ENCODE measurements around the gene MAL.

The MAL gene

DNA sequence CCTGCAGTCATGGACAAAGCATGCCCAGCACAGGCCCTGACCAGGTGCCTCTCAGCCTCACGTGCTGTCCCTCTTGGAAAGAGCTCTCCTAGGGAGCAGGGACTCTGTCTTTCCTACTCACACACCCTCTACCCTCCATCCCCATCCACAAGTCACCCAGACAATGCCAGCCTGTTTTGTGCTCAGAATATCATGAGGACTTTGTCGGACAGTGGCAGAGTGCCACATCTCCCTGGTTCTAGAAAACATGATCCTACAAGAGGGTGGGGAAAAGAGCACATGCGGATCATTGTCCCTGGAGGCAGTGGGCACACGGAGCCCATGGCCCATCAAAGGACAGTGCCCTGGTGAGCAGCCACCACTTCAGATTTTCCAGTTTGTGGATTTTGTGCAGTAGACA lies 3.7 kb upstream of the MAL start:
- Histone ChIP-seq H3K27ac (no peak overlapping the region), H3K36me3 (ENCODE audit: insufficient read depth, low read length) (no peaks in the 10 kb centered on the region), H3K9me3 (ENCODE audit: low read depth, low read length) (no peaks in the 10 kb centered on the region), H3K9ac (ENCODE audit: insufficient read length) (no peak overlapping the region), H3K4me3 (no peak overlapping the region)
- TF ChIP-seq POLR2AphosphoS5 (IDR thresholded peaks at IDR 0.05; ENCODE audit: borderline replicate concordance, low read depth, low read length) (no peak), FOXP2 (optimal IDR thresholded peaks at IDR 0.05; ENCODE audit: control extremely low read depth, extremely low read length, insufficient read depth) (no peak), EZH2 (IDR thresholded peaks at IDR 0.05) (no peak)
- no peak for DNase-seq (ENCODE audit: low read depth, low spot score)

- TF ChIP-seq POLR2AphosphoS5 (IDR thresholded peaks at IDR 0.05; ENCODE audit: borderline replicate concordance, low read depth, low read length): no peak
- TF ChIP-seq EZH2 (IDR thresholded peaks at IDR 0.05): no peak
- TF ChIP-seq FOXP2 (optimal IDR thresholded peaks at IDR 0.05; ENCODE audit: control extremely low read depth, extremely low read length, insufficient read depth): no peak
- DNase-seq (ENCODE audit: low read depth, low spot score): peak; percentile 12
- H3K27ac ChIP-seq: no peak overlapping the region
- no peak overlapping the region for H3K9ac ChIP-seq (ENCODE audit: insufficient read length)
- H3K9me3 ChIP-seq (ENCODE audit: low read depth, low read length): no peaks in the 10 kb centered on the region
- no peak overlapping the region for H3K4me3 ChIP-seq
- no peaks in the 10 kb centered on the region for H3K36me3 ChIP-seq (ENCODE audit: insufficient read depth, low read length)
Measured at GRCh38 chr2:95022309-95023221, 2.9 kb upstream of the MAL start.

GRCh38 chr2:95023222-95023597 lies 2.3 kb upstream of the MAL start:
- no peak for TF ChIP-seq EZH2 (IDR thresholded peaks at IDR 0.05)
- TF ChIP-seq FOXP2 (optimal IDR thresholded peaks at IDR 0.05; ENCODE audit: control extremely low read depth, extremely low read length, insufficient read depth): no peak
- no peak for TF ChIP-seq POLR2AphosphoS5 (IDR thresholded peaks at IDR 0.05; ENCODE audit: borderline replicate concordance, low read depth, low read length)
- no peak overlapping the region for H3K4me3 ChIP-seq
- H3K9ac ChIP-seq (ENCODE audit: insufficient read length): no peak overlapping the region
- H3K9me3 ChIP-seq (ENCODE audit: low read depth, low read length): no peaks in the 10 kb centered on the region
- no peak for DNase-seq (ENCODE audit: low read depth, low spot score)
- no peaks in the 10 kb centered on the region for H3K36me3 ChIP-seq (ENCODE audit: insufficient read depth, low read length)
- H3K27ac ChIP-seq: no peak overlapping the region

GRCh38 chr2:95024371-95024770 lies 1.1 kb upstream of the MAL start:
- H3K9me3 ChIP-seq (ENCODE audit: low read depth, low read length): no peaks in the 10 kb centered on the region
- H3K4me3 ChIP-seq: no peak overlapping the region
- H3K9ac ChIP-seq (ENCODE audit: insufficient read length): no peak overlapping the region
- DNase-seq (ENCODE audit: low read depth, low spot score): no peak
- H3K27ac ChIP-seq: no peak overlapping the region
- TF ChIP-seq FOXP2 (optimal IDR thresholded peaks at IDR 0.05; ENCODE audit: control extremely low read depth, extremely low read length, insufficient read depth) (no peak), POLR2AphosphoS5 (IDR thresholded peaks at IDR 0.05; ENCODE audit: borderline replicate concordance, low read depth, low read length) (no peak), EZH2 (IDR thresholded peaks at IDR 0.05) (no peak)
- no peaks in the 10 kb centered on the region for H3K36me3 ChIP-seq (ENCODE audit: insufficient read depth, low read length)

GRCh38 chr2:95024960-95025405 lies 525 bp upstream of the MAL start:
- H3K36me3 ChIP-seq (ENCODE audit: insufficient read depth, low read length): no peaks in the 10 kb centered on the region
- no peak overlapping the region for H3K9ac ChIP-seq (ENCODE audit: insufficient read length)
- no peaks in the 10 kb centered on the region for H3K9me3 ChIP-seq (ENCODE audit: low read depth, low read length)
- H3K4me3 ChIP-seq: no peak overlapping the region
- no peak for DNase-seq (ENCODE audit: low read depth, low spot score)
- TF ChIP-seq EZH2 (IDR thresholded peaks at IDR 0.05) (no peak), POLR2AphosphoS5 (IDR thresholded peaks at IDR 0.05; ENCODE audit: borderline replicate concordance, low read depth, low read length) (no peak), FOXP2 (optimal IDR thresholded peaks at IDR 0.05; ENCODE audit: control extremely low read depth, extremely low read length, insufficient read depth) (no peak)
- no peak overlapping the region for H3K27ac ChIP-seq

DNA sequence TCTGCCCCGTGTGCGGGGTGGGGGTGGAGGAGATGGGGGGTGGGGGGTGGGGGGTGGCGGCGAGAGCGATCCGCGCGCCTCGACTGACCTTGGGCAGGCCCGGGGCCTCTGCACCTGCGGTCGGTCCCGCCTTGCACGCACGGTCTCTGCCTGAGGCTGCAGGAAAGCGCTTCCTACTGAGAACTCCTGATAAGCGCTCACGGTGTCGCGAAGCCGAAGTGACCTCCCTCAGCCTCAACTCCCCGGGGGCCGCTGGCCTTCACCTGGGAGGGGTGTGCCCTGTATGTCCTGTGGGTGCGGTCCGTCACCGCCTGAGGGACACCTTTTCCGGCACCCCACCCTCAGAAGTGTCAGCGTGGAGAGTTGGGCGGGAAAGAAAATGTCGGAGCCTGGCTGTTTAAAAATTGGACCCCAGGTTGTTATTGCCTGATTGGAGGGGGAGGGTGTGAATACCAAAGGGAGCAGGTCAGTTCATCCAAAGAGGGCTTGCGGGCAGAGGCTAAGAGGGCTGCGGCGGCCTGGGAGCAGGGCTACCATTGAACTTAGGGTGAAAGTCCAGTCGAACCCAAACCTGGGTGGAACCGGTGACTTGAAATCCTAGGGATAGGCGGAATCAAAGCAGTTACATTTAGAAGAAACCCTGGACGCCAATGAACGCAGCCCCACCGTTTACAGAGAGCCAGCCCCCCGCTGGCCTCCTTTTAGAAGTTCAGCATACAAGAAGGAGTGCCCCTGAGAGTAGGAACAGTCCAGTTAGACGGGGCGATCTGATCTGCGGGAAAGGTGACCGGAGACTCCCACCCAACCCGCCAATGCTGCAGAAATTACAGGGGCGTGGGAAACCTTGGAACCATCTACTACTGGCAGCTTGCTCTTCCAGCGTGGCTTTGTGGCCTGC lies 1.2 kb downstream of the MAL start:
- no peak overlapping the region for H3K9ac ChIP-seq (ENCODE audit: insufficient read length)
- H3K9me3 ChIP-seq (ENCODE audit: low read depth, low read length): no peaks in the 10 kb centered on the region
- H3K27ac ChIP-seq: no peak overlapping the region
- no peak for DNase-seq (ENCODE audit: low read depth, low spot score)
- no peak overlapping the region for H3K4me3 ChIP-seq
- TF ChIP-seq FOXP2 (optimal IDR thresholded peaks at IDR 0.05; ENCODE audit: control extremely low read depth, extremely low read length, insufficient read depth): no peak
- TF ChIP-seq POLR2AphosphoS5 (IDR thresholded peaks at IDR 0.05; ENCODE audit: borderline replicate concordance, low read depth, low read length): no peak
- no peak for TF ChIP-seq EZH2 (IDR thresholded peaks at IDR 0.05)
- no peaks in the 10 kb centered on the region for H3K36me3 ChIP-seq (ENCODE audit: insufficient read depth, low read length)

- no peak overlapping the region for H3K9ac ChIP-seq (ENCODE audit: insufficient read length)
- H3K4me3 ChIP-seq: no peak overlapping the region
- no peak for TF ChIP-seq FOXP2 (optimal IDR thresholded peaks at IDR 0.05; ENCODE audit: control extremely low read depth, extremely low read length, insufficient read depth)
- no peak for TF ChIP-seq EZH2 (IDR thresholded peaks at IDR 0.05)
- TF ChIP-seq POLR2AphosphoS5 (IDR thresholded peaks at IDR 0.05; ENCODE audit: borderline replicate concordance, low read depth, low read length): no peak
- no peak overlapping the region for H3K27ac ChIP-seq
- H3K9me3 ChIP-seq (ENCODE audit: low read depth, low read length): no peaks in the 10 kb centered on the region
- DNase-seq (ENCODE audit: low read depth, low spot score): no peak
- H3K36me3 ChIP-seq (ENCODE audit: insufficient read depth, low read length): no peaks in the 10 kb centered on the region
Measured at GRCh38 chr2:95027369-95027720, 1.8 kb downstream of the MAL start.

DNA sequence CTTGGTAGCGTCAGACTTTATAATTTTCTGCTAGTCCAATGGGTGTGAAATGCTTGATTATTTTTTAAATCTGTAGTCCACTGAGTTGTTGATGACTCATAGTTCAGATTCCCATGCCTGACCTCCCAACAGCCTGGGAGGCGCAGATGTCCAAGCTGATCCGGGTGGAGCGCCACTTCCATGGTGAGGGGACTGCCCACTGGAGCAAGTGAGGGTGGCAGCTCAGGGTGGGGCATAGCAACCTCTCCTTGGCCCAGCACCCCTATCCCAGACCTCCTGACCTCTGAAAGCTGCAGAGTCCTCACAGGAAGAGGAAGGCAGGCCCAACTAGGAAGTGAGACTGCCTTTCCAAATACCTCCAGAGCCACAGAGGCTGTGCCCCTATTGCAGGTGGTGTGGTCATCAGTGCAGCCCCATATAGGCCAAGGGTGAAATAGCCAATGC lies 4.4 kb downstream of the MAL start:
- DNase-seq (ENCODE audit: low read depth, low spot score): no peak
- no peak for TF ChIP-seq FOXP2 (optimal IDR thresholded peaks at IDR 0.05; ENCODE audit: control extremely low read depth, extremely low read length, insufficient read depth)
- TF ChIP-seq POLR2AphosphoS5 (IDR thresholded peaks at IDR 0.05; ENCODE audit: borderline replicate concordance, low read depth, low read length): no peak
- TF ChIP-seq EZH2 (IDR thresholded peaks at IDR 0.05): no peak
- Histone ChIP-seq H3K9me3 (ENCODE audit: low read depth, low read length) (no peaks in the 10 kb centered on the region), H3K4me3 (no peak overlapping the region), H3K27ac (no peak overlapping the region), H3K36me3 (ENCODE audit: insufficient read depth, low read length) (no peaks in the 10 kb centered on the region), H3K9ac (ENCODE audit: insufficient read length) (no peak overlapping the region)
